Stimulated activated CD8-positive, alpha-beta memory T cell treated with anti-CD3 and anti-CD28 coated beads, Interleukin-2, amount 100 ng/mL, for 48 hours (primary cell): ENCODE results near the gene MYO18B.

Source experiments
- DNase-seq, 2 donors: peaks; one replicate each; pipeline ENCODE4 v3.0.0-alpha.2; 2020; ENCODE audit warnings: low read depth in 2 of 2

Gene MYO18B

DNA sequence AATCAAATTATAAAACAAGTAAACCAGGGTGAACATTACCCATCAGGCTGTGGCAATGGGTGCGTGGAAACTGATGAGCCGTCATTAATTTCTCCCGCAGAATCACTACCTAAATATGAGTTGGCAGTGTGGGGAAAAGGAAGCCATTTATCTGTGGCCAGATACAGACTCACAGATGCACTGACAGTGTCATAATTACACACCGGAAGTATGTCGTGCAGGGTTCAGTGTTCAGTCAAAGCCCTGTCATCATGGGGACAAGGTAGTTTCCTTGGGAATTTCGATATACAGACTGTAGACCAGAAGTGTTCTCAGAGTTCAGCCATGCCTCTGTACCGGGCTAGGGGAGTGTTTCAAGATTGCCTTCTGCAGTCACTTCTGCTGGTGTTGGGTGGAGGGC is 308.1 kb downstream of the MYO18B start:
- no peak for DNase-seq

GRCh38 chr22:26053737-26054316 is 311.8 kb downstream of the MYO18B start:
- no peak for DNase-seq

GRCh38 chr22:26054841-26055605 is 313.0 kb downstream of the MYO18B start:
- no peak for DNase-seq

GRCh38 chr22:26055693-26056092 is 313.7 kb downstream of the MYO18B start:
- no peak for DNase-seq

- DNase-seq = no peak
Observed at GRCh38 chr22:26056455-26057200, 314.6 kb downstream of the MYO18B start.

- no peak for DNase-seq
Observed at GRCh38 chr22:26057731-26058130, 315.7 kb downstream of the MYO18B start.

- no peak for DNase-seq
Observed at GRCh38 chr22:26064048-26064447, 322.1 kb downstream of the MYO18B start.

DNA sequence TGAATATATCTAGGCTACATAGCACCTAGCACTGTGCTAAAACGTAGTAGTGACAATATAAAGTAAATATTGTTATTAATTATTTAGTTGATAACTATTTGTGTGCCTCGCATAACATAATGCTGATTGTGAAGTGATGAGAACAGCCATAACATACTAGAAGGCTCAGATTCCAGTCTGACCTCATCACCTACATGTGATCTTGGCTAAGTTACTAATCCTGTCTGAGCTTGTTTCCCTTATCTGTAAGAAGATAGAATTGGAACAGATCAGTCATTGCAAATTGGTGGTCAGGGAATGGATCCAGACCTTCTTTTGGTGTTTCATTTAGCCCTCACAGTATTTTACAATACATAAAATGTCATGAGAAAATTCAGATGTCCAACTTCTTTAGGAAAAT is 323.9 kb downstream of the MYO18B start:
- no peak for DNase-seq

DNA sequence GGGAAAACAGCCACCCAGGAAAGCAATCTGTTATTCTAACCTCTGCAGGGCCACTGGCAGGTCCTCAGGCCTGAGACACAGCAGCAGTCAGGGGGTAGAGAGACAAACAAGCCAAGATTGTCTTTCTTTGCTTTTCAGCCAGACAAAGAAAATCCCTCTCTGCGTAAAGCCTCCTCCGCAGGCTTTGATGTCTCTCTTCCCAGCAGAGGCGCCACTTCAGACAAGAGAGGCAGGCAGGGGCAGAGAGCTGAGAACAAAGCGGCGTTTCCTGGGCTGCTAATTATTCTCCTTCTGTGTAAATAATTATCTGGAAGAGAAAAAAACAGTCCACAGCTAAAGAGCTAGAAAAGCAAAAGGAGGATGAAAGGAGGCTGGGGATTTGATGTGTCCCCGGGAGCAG is 324.5 kb downstream of the MYO18B start:
- no peak for DNase-seq

GRCh38 chr22:26068571-26068970 is 326.6 kb downstream of the MYO18B start:
- no peak for DNase-seq

GRCh38 chr22:26072621-26073020 is 330.6 kb downstream of the MYO18B start:
- DNase-seq = no peak

GRCh38 chr22:26075251-26075650 is 333.3 kb downstream of the MYO18B start:
- DNase-seq = no peak

DNA sequence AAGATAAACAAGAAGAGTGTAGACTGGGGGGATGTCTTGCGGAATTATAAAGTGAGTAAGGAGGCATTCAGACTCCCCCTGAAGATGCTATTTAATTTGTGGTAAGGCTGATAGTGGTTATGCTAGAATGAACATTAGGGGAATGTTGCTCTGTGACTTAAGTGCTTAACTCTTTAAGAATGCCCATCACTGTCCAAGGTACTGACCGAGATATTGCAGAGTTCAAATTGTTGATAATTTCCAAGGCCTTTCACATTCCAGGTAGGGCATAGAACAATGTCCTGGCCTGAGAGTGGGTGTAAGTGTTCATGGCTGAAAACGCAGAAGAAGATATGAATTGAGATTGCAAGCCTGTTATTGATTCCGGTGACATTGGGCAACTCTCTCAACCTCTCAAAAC is 337.0 kb downstream of the MYO18B start:
- no peak for DNase-seq
